NK-92 (cell line): ENCODE results near the gene ADGRF1.
"Not testable (repeated sequence)": the region's sequence is repeated elsewhere in the genome, so short reads cannot be mapped to it uniquely, and the experiment has no call there.

ENCODE experiments used
- DNase-seq: peaks from one replicate; lab custom pipeline; 2025; ENCODE audit not compliant: unreplicated experiment; lab: John Stamatoyannopoulos, UW

ADGRF1 gene

DNA sequence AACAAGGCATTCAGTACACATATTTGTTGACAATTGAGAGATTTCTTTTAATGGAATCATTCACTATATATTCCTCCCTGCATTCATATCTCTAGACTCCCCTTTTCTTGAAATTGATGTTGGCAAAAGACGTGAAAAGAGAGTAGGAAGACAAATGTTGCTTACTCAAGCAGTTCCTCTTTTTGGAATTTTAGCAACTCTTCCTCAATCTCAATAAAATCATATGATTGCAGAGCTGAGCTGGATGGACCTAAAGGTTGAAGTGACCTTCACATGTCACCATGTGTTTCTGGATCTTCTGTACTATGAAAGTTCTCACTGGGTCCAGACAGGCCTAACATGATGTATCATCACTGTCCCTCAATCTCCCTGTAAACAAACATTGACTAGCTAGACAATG lies 18.6 kb downstream of the ADGRF1 start:
- no peak for DNase-seq

DNA sequence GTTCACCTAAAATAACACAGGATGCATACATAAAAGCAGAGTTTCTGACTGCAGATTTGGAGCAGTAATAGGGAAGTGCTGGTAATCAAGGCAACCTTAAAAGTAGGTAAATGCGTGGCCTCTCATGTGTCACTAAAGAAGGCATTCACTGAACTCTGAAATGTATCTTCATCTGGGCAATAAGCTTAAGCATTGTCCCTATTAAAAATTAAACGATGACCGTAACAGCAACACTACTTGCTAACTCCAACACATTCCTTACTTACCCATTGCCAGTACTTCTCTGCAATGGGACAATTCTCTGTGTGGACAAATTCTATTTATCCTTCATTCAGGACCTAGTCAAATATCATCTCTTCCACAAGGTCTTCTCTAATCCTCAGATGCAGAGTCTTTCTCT lies 19.9 kb downstream of the ADGRF1 start:
- no peak for DNase-seq

DNA sequence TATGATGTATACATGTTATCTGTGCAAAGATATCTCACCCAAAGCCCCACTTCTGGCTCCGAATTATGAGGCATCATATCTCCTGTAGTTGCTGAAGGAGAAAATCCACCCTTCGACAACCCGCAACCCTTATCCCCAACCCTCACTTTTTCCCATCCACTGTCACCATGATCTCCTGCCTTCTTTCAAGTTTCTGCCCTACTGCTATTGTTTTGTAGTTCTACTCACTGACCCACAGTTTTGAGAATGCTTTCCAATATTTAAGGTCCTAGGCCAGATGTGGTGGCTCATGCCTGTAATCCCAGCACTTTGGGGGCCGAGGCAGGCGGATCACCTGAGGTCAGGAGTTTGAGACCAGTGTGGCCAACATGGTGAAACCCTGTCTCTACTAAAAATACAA lies 22.2 kb downstream of the ADGRF1 start:
- DNase-seq: no peak

DNA sequence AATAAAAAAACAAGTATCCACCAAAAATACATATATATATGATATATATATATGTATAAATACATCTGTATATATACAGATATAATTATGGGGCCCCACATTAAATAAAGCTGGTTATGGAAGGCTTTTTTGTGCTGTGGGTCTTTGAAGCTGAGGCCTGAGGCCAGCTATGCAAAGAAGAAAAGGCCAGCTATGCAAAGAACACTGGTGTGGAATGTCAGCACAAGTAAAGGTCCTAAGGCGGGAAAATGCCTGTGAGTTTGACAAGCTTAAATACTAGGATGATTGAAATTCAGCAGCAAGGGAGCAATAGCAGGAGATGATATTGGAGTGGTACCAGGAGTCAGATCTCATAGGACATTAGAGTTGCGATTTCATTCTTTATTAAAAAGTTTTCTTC lies 25.2 kb downstream of the ADGRF1 start:
- DNase-seq: no peak

DNA sequence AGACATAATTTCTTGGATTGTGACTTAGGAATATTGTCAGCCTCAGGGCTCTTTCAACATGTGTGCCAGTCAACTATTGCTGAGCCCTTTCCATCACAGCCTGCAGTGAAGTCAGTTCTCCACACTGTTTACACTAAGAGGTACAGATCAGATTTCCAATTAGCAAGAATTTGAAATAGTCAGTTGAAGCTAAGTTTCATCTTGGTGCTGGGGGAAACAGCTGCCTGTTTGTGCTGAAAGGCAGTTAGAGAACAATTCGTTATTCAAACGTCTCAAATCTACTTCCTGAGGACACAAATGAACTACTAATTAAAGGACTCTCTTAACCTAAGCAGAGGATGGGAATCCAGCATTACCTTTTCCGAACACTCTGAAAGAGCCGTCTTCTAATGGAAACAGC lies 25.9 kb downstream of the ADGRF1 start:
- DNase-seq: no peak

DNA sequence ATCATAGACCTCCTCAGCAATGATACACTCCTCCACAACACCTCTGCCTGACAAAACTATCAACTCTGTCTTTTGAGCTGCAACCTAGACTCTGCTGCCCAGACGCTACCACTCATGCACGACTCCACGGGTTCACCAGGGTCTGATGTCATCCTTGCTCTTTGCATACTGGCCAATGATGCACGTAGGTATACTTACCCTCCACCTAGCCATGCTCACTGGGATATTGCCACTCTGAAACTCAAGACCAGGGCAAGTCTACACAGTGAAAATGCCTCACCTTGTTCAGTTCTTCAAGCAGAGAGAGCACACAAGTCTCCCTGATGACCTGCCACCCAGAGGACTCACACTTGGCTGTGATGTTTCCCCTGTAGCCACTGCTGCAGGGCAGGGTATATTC lies 27.7 kb downstream of the ADGRF1 start:
- no peak for DNase-seq

DNA sequence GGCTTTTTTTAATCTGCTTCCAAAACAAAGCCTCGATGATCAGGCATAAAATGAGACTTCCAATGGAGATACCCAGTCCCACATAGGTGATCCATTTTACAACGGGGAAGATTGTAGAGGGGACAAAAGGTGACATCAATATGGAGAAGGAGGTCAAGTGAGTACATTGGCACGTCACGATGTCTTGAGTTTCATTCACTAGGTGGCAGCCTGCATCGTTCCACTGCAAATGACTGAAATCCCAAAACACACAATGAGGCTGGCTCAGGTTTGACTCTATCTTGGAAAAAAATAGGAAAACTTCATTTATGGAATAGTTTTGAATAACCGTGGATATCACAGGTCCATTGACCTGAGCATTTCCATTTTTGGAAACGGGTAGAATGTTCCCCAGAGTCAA lies 32.5 kb downstream of the ADGRF1 start:
- no peak for DNase-seq

DNA sequence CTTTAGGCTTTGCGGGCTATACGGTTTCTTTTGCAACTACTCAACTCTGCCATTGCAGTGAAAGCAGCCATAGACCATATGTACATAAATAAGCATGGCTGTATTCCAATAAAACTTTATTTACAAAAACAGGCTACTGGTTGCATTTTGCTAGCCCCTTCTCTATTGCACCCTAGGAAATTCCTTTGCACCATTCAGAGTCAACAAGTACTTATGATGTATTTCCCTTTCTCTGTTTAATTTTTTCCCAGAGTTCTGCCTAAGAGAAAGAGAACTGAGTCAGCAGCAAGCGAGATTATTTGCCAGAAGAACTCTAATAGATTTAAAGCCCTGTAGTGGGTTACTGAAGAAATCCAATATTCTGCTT lies 33.8 kb downstream of the ADGRF1 start:
- DNase-seq: no peak

DNA sequence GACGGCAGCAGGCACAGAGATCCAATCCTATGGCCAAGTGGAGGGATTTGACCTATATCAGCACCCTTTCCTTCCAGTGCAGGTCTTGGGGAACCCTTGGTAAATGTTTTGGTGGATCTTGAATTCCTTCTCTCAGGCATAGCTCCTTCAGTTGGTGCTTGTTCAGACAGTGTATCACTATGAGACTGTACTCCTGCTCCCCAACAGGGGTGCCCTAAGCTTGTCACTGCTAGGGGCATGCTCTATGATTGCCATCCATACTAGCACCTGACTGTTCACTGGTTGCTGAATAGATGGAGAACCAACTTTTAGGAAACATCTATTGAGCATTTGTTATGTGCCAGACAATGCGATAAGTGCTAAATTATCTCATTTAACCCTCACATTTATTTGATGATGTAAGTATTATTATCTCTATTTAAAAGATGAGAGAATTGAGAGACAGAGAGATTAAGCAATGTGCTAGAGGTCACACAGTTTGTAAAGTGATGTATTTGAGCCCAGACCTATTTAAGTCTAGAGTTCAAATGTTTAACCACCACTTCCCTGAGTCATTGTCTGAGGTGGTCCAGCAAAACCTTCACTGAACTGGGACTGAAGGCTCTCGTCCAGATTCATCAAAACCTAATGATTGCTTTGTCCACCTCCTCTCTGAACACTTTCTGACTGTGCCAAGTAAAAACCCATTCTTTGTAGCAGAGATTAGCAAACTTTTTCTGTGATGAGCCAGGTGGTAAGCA lies 34.3 kb downstream of the ADGRF1 start:
- DNase-seq: no peak

DNA sequence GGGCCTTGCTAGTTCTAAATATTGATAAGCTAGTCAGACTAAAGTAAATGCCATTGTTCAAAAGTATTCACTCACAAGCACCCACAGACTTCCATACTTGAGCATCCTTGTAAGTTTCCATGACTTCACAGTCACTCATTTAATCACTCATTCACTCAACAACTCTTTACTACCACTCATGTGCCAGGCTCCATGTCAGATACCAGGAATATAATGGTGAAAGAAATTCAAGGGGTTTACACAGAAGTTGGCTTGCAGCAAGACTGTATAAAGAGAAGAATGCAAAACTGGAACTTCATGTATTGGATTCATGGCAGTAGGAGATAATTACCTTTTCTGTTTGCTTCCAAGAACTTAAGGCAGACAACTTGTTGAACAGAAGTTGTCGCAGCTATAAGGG lies 36.6 kb downstream of the ADGRF1 start:
- DNase-seq: no peak

DNA sequence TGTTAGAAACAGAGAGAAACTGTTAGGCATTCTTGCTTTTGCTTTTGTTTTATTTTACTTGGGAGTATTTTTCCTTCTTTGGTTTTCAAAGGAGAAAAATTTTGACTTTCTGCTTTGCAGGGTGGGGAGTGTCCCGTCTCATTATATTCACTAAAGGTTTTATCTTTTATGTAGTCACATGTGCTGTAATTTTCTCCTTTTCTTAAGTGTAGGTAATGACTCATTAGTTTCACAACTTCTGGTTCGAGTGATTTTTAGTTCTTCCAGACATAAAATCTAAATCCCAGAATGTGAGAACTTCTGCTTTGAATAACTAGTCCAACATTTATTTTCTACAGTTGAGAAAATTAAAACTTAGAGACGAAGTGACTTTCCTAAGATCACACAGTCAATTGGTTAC lies 37.7 kb downstream of the ADGRF1 start:
- DNase-seq: no peak

DNA sequence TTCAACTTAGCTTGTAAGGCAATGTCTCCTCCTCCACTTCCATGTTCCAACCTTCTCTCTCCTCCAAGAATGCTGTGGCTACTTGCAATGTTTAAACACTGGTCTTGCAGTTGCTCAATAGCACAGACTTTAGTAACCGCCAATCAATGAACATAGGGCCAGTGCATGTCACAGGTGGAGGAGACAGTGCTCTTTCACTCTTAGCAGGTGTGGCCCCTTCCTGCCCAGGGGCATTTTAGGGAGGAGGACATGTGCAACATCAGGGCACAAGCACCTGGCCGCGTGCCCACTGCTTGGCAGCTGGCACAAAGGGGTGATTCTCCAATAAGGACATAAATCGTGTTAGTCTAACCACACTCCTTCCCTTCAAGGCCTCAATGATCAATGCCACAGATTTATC lies 41.3 kb downstream of the ADGRF1 start:
- no peak for DNase-seq

DNA sequence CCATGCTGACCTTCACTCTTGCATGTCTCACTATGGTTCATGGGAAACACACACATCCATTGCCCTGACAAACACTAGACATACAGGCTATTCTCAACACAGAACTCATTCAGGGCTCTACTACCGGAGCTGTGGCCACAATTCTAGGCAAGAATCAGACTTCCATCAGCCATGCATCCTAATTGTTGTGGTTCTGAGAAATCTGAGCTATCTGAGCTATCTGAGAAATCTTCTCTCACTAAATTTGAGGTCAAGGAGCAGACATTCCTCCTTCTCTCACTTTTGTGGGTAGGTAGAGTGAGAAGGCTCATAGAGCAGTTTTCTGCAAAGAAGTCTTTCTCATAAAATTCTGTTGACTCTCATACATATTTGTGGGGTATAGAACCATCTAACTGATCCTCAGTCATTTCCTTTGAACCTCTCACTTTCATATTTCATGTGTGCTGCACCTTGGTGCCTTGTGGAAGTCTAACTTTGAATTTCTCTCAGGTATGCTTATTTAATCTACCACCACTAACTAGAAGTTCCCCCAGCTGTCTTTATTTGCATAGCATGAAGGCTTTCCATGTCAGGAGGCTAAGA lies 43.6 kb downstream of the ADGRF1 start:
- no peak for DNase-seq

DNA sequence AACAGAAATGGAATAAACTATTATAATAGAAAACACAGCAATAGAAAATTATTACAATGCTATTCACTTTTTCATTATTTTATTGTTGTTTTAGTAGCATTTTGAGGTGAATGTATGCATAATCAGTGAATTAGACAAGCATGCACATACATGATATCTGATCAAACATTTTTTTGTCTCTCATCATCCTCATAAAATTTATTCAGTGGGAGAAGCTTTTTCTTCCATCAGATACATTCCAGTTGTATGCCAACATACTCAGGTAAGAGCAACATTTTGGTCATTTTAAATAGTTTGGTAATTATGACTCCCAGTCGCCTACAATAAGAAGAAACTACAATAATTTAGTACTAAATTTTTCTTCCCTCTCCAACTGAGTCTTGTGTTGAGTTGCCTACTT lies 44.5 kb downstream of the ADGRF1 start:
- no peak for DNase-seq

DNA sequence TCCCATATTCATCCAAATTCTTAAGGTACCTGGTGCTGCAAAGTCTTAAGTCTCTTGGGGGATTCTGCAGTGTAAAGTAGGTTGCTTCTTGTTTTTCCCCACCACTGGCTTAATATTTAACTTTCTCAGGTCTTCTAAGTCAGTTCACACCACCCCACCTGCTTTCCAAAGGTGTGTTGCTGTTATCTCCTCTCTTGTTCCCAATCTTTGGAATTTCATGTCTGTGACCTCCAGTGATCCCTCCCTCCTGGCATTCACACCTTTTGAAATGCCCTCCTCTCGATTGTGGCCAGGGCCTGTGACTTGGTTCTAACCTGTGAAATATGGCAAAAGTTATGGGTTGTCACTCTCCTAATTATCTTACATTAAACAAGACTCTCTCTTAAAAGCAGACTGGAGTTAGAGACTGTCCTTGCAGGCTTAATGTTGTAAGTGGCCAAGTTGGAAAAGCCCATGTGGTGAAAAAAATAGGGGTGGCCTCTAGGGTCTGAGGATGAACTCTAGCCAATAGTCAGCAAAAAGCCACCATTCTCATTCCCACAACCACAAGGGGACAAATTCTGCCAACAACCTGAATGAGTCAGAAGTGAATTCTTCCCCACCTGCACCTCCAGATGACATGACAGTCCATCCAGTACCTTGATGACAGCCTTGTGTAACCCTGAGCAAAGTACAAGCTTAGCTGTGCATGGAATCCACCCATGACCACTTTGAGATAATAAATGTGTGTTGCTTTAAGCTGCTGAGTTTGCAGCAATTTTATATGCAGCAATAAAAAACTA lies 45.1 kb downstream of the ADGRF1 start:
- DNase-seq: no peak

DNA sequence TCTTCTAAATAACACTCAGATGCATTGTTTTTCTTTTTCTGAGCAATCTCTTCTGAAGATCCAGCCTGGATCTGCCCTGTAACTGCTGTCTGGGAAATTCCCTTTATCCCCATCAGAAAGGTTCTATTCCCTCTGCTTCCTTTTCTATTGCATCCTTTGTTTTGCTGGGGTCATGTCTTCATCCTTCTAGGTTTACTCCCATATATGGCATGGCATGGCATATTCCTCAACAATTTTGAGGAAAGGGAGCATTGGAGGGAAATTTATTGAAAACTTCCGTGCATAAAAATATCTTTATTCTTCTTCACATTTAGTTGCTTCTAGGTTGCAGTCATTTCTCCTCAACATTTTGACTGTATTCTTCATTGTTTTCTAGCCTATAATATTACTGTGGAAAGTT lies 47.2 kb downstream of the ADGRF1 start:
- no peak for DNase-seq

DNA sequence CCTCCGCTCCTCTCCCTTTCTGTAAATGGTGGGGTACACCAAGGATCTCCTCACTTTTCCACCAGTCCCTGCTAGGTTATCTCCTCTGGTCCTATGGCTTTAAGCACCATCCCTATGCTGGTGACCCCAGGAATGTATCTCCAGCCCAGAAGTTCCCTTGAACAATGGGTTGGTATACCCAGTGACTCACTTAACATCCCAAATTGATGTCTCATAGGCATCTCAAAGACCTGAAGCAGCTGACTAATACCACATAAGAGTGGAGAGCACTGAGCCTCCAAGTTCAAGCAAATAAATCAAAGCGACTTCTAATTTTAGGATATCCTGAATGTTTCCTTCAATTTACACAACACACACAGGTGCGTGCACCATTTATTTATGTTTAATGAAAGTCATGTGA lies 48.3 kb downstream of the ADGRF1 start:
- no peak for DNase-seq

DNA sequence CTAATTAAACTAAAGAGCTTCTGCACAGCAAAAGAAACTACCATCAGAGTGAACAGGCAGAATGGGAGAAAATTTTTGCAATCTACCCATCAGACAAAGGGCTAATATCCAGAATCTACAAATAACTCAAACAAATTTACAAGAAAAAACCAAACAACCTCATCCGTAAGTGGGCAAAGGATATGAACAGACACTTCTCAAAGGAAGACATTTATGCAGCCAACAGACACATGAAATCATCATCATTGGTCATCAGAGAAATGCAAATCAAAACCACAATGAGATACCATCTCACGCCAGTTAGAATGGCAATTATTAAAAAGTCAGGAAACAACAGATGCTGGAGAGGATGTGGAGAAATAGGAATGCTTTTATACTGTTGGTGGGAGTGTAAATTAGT lies 49.7 kb downstream of the ADGRF1 start:
- DNase-seq: not testable (repeated sequence)

DNA sequence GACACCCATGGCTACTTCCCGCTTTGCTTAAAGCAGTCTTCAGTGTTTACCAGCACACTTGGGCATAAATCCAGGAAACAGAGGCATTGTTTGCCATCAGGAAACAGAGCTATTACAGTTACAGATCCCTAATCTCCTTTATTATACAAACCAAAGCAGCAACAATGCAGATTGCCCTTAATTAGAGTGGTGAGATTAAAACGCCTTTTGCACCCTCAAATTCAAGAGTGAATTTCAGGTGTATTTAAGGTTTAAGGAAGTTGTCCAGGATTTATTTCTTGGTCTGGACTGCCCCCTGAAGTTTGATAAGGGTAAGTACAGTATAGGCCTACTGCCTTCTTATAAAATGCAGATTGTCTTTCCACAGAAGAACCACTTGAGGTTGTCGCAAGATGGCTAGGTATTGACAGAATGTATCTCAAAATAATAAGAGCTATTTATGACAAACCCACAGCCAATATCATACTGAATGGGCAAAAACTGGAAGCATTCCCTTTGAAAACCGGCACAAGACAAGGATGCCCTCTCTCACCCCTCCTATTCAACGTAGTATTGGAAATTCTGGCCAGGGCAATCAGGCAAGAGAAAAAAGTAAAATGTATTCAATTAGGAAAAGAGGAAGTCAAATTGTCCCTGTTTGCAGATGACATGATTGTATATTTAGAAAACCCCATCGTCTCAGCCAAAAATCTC lies 51.2 kb downstream of the ADGRF1 start:
- DNase-seq: not testable (repeated sequence)

DNA sequence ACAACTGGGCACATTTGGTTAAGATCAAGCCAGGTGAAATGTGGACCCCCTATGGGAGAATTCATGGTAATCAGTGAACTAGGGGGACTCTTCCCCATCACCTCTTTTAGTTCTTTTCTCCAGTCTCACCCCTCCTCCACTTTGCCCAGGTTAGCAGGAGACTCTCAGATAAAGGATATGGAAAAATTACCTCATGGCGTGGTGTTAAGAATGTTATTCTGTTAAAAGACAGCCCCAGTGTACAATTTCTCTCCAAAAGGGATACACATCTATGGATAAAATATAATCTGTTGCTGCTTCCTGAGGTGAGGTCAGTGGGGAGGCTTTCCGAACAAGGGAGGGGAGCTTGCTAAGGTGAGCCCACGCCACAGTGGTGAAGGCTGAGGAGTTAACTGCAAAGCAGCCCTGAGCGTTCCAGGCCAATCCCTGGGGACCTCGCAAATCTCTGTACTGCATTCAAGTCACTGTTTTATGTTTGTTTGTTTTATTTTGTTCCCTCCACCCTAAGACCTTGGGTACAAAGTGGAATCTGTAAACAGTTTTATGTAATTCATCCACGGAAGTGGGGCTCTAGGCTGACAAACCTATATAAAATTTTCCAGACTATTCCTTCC lies 52.0 kb downstream of the ADGRF1 start:
- no peak for DNase-seq

DNA sequence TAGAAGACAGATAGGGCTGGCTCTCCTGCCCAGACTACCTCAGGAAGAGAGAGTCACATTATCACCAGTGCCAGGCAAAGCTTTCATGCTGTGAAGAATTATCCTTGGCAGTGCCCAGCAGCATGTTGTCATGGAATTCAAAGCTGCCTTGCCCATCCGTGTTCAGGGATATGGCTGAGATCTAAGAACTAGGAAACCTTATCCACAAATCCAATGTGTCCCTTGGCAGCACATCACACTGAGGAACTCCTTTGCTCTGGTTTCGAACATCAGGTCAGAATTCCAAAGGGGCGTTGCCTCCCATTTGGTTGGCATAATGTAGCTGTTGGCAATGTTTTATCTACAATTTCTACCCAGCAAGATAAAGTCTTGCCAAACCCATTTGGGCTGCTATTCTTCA lies 52.7 kb downstream of the ADGRF1 start:
- DNase-seq: no peak
